Adrenal gland (tissue), 12 donors: ENCODE data around the gene UGT1A3. TPM values are rescaled to one million over a fixed set of nuclear protein-coding genes. Genes with fewer than 3 reads are reported as not detected.
"Not testable (repeated sequence)": the region's sequence is repeated elsewhere in the genome, so short reads cannot be mapped to it uniquely, and the experiment has no call there.

Source experiments
- DNase-seq, 7 donors: peaks; one replicate each; pipeline ENCODE4 v3.0.0-alpha.2; 2019 to 2020
- H3K27ac ChIP-seq, 5 donors: fragments of 200-600 bp; sonication (generic) in 4 of 5; 1 replicate in 3 of 5; 2 replicates in 2 of 5; pipeline versions ENCODE4 v1.5.1 to v1.8.0; 2016 to 2020; ENCODE audit warnings: mild to moderate bottlenecking in 1 of 5
- H3K27me3 ChIP-seq: fragments of 200-600 bp; 2 replicates; pipeline ENCODE4 v1.8.0; 2021
- H3K36me3 ChIP-seq, 2 donors: fragments of 200-600 bp; replicated peaks in 1 of 2; 1 replicate in 1 of 2; 2 replicates in 1 of 2; pipeline versions ENCODE4 v1.5.1 to v1.8.0; 2018 to 2022
- H3K4me1 ChIP-seq, 2 donors: fragments of 200-600 bp; replicated peaks in 1 of 2; 1 replicate in 1 of 2; 2 replicates in 1 of 2; pipeline versions ENCODE4 v1.5.1 to v1.8.0; 2018 to 2021
- H3K4me3 ChIP-seq, 4 donors: fragments of 200-600 bp; sonication (generic) in 3 of 4; one replicate each; pipeline ENCODE4 v1.5.1; 2016 to 2018
- H3K9me3 ChIP-seq, 3 donors: fragments of 200-600 bp; sonication (generic) in 1 of 3; replicated peaks in 1 of 3; 1 replicate in 2 of 3; 2 replicates in 1 of 3; pipeline versions ENCODE4 v1.5.1 to v1.8.0; 2016 to 2021
- CTCF ChIP-seq, 6 experiments: fragments of 450-650 bp in 4 of 6; fragments of 200-600 bp in 2 of 6; sonication (generic) in 1 of 6; IDR thresholded peaks; 1 replicate in 5 of 6; 2 replicates in 1 of 6; pipeline versions ENCODE4 v1.5.1 to v1.8.0; 2016 to 2021; ENCODE audit warnings: antibody characterized with exemption in 6 of 6, mild to moderate bottlenecking in 2 of 6, moderate library complexity in 1 of 6
- POLR2A ChIP-seq, 2 donors: fragments of 450-650 bp; IDR thresholded peaks; one replicate each; pipeline ENCODE4 v1.6.1; 2017; ENCODE audit warnings: antibody characterized with exemption in 2 of 2, mild to moderate bottlenecking in 2 of 2, moderate library complexity in 1 of 2
- WGBS, 4 donors: extraction: QIAGEN DNeasy Blood & Tissue Kit in 2 of 4; methylation state at CpG; one replicate each; pipeline versions ENCODE4 v1.1.5 to v1.1.7; 2013 to 2017; 5-methylcytosine and 5-hydroxymethylcytosine counted together
- intact Hi-C, 2 donors: fragments of 100-400 bp; cut with DNase I; formaldehyde crosslinking; loops; one replicate each; pipeline versions ENCODE4 v1.14.1 to v1.15.0; 2022 to 2023
- polyA plus RNA-seq, 3 donors: library from polyadenylated mRNA; stranded (reverse); fragments of 200-250 nt in 2 of 3; fragments of 350-450 nt in 1 of 3; fragmentation: Illumina TruSeq in 1 of 3; extraction: RNeasy Lipid Tissue Mini Kit (QIAGEN cat#74804) in 1 of 3; gene quantifications; one replicate each; pipeline ENCODE4 v1.2.3, GENCODE V29; 2013 to 2014
- total RNA-seq, 9 donors: library from RNA; depleted of rRNA in 4 of 9; stranded (reverse); fragments of >200 nt in 4 of 9; fragments of 120-200 nt in 1 of 9; fragmentation: NEBNext Ultra II Directional in 1 of 9; extraction: Animal tissue kit (Norgen Biotek cat#: 25700) in 1 of 9; gene quantifications; one replicate each; pipeline versions ENCODE4 v1.1.0 to v1.2.4, GENCODE V29; 2013 to 2023
- donor health status: healthy with polysubstance abuse.
- donor health status: Bipolar disorder and iron deficiency.
- donor health status: DM: yes; HTN: yes; CAD: no.
- donor health status: DM: no; HTN: no; CAD: no.
- donor health status: DM: no; HTN: no; CAD: no.
- donor health status: DM: yes; HTN: yes; CAD: no.

The UGT1A3 gene
- total and polyA plus RNA-seq, 12 donors = not detected

DNA sequence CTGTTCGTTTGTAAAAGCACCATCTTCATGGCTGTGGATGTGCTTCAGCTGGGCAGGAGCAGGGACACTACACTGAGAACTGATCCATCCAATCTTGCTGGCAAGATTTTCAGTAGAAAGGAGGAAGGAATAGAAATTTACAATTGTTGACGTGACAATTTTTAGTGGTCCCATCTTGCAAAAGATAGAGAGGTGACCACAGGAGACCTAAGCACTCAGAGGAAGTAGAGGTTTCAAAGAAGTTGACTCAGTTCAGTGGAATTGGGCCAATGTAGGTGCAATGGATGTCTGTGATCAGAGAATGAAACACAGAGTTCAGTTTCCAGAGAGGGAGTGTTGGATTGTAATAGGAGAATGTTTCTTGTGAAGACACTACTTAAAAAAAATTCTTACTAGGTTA, 14.7 kb upstream of the UGT1A3 start:
- DNase-seq = no peak
- intact Hi-C loops = loop anchor here (10.0 kb wide), 2 partner anchors 149 to 269 kb away; partner anchors contain the start of gene USP40 (in 1 of the 2)
- H3K36me3 ChIP-seq = no peaks in the 10 kb centered on the region
- 41 to 72% (median 61%) methylated on average over 2 of the region's 2 CpGs for WGBS, 4 donors
- H3K27me3 ChIP-seq = peaks cover 25% of the 10 kb centered on the region
- no peak for TF ChIP-seq CTCF (IDR thresholded peaks at IDR 0.05)
- TF ChIP-seq POLR2A (IDR thresholded peaks at IDR 0.05) = no peak
- no peaks in the 10 kb centered on the region for H3K9me3 ChIP-seq
- H3K4me1 ChIP-seq = no peaks in the 10 kb centered on the region
- no peak overlapping the region for H3K27ac ChIP-seq
- no peak overlapping the region for H3K4me3 ChIP-seq

DNA sequence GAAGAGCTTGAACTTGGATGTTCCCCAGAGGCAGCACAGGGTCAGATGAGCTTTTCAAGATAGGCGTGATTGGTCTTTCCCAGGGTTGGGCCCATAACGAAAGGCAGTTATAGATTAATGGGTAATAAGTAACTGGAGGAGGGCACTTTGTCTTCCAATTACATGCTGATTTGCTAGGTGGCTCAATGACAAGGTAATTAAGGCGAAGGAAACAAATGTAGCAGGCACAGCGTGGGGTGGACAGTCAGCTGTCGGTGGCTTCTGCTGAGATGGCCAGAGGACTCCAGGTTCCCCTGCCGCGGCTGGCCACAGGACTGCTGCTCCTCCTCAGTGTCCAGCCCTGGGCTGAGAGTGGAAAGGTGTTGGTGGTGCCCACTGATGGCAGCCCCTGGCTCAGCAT, 10.3 kb upstream of the UGT1A3 start, which contains the start of gene UGT1A4:
UGT1A4 (plus strand) TSS at position 185 of the 400 bp plus-strand sequence; CDS start at position 270, 85 bp downstream.
- Histone ChIP-seq H3K4me3 (no peak within 1 kb of the TSS), H3K27me3 (peaks cover 16% of the 10 kb centered on the region), H3K27ac (no peak within 1 kb of the TSS), H3K9me3 (no peaks in the 10 kb centered on the region), H3K4me1 (no peaks in the 10 kb centered on the region), H3K36me3 (no peaks in the 10 kb centered on the region)
- DNase-seq = no peak
- no peak for TF ChIP-seq POLR2A (IDR thresholded peaks at IDR 0.05)
- TF ChIP-seq CTCF (IDR thresholded peaks at IDR 0.05) = no peak
- intact Hi-C loops = loop anchor here (10.0 kb wide), 2 partner anchors 154 to 274 kb away; partner anchors contain the start of gene USP40 (in 1 of the 2)
- WGBS, 4 donors = 76 to 84% (median 80%) methylated on average over 5 to 7 of the region's 7 CpGs

DNA sequence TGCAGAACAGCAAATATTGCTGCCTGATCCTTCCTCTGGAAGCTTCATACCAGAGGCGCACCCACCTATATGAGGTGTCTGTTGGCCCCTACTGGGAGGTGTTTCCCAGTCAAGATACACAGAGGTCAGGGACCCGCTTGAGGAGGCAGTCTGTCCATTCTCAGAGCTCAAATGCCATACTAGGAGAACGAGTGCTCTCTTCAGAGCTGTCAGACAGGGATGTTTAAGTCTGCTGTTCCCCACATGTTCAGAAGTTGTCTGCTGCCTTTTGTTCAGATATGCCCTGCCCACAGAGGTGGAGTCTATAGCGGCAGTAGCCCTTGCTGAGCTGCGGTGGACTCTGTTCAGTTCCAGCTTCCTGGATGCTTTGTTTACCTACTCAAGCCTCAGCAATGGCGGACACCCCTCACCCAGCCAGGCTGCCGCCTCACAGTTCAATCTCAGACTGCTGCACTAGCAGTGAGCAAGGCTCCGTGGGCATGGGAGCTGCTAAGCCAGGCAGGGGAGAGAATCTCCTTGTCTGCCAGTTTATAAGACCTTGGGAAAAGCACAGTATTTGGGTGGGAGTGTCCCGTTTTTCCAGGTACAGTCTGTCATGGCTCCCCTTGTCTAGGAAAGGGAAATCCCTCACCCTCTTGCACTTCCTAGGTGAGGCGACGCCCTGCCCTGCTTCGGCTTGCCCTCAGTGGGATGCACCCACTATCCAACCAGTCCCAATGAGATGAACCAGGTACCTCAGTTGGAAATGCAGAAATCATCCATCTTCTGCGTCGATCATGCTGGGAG, 8.2 kb downstream of the UGT1A3 start:
- DNase-seq, H3K27me3 ChIP-seq, intact Hi-C loops, H3K4me1 ChIP-seq, H3K4me3 ChIP-seq, H3K36me3 ChIP-seq, H3K9me3 ChIP-seq, H3K27ac ChIP-seq: not testable (repeated sequence)
- 78 to 83% (median 79%) methylated on average over 13 to 14 of the region's 14 CpGs for WGBS, 4 donors

DNA sequence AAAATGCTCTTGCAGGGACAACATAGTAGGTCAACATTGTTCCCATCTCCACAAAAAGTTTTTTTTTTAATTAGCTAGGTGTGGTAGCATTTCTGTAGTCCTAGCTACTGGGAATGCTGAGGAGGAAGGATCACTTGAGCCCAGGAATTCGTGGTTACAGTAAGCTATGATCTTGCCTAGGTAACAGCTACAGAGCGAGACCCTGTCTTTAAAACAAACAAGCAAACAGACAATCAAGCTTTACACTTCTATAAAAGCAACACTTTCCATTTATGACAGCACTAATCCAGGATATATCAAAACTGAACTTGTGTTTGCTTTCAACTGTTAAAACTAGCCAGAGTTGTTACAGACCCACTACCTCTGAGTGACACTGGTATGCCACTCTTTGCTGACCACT, 12.0 kb downstream of the UGT1A3 start:
- H3K4me1 ChIP-seq = no peaks in the 10 kb centered on the region
- WGBS, 4 donors = 63 to 72% (median 67%) methylated on average over 2 of the region's 2 CpGs

More for the DNA sequence above, 12.0 kb downstream of the UGT1A3 start:
- no peaks in the 10 kb centered on the region for H3K36me3 ChIP-seq
- H3K27ac ChIP-seq = no peak overlapping the region
- DNase-seq = no peak
- no peak overlapping the region for H3K4me3 ChIP-seq
- peaks cover 5% of the 10 kb centered on the region for H3K27me3 ChIP-seq
- intact Hi-C loops = no loop called here
- H3K9me3 ChIP-seq = no peaks in the 10 kb centered on the region
- TF ChIP-seq CTCF (IDR thresholded peaks at IDR 0.05) (no peak), POLR2A (IDR thresholded peaks at IDR 0.05) (no peak)
